Astrocyte of the spinal cord (primary cell): Measurements from ENCODE around the gene CCL7.

ENCODE experiments used
- DNase-seq: peaks from one replicate; pipeline ENCODE4 v3.0.0; 2011; ENCODE audit warnings: low read depth, low spot score
- H3K4me3 ChIP-seq: 2 replicates; pipeline ENCODE4 v1.5.1; 2011; ENCODE audit warnings: low read depth, mild to moderate bottlenecking, low read length, moderate library complexity
- CTCF ChIP-seq: IDR thresholded peaks from 2 replicates; pipeline ENCODE4 v1.5.1; 2012; ENCODE audit warnings: low read depth, mild to moderate bottlenecking, low read length, inconsistent platforms
- in situ Hi-C: cut with HindIII; loops from 2 replicates; pipeline ENCODE4 v1.10.0; 2017; ENCODE audit warnings: low sequenced_read_pairs

Gene CCL7

GRCh38 chr17:34252444-34253138 lies 17.4 kb upstream of the CCL7 start:
- TF ChIP-seq CTCF, result no peak
- in situ Hi-C loops, result no loop called here
- peak; percentile 85 for DNase-seq
- no peak overlapping the region for H3K4me3 ChIP-seq

- in situ Hi-C loops, result no loop called here
- no peak for TF ChIP-seq CTCF
- no peak overlapping the region for H3K4me3 ChIP-seq
- DNase-seq, result no peak
These were observed 16.9 kb upstream of the CCL7 start for GRCh38 chr17:34253139-34253525.

- H3K4me3 ChIP-seq, result no peak overlapping the region
- no peak for TF ChIP-seq CTCF
- peak; percentile 64 for DNase-seq
- in situ Hi-C loops, result no loop called here
These were observed 15.9 kb upstream of the CCL7 start for GRCh38 chr17:34254146-34254545.

GRCh38 chr17:34254651-34255380 lies 15.2 kb upstream of the CCL7 start, which contains the start of gene CCL2:
Gene CCL2, plus strand, starts transcription at chr17:34255285. Its CDS starts 65 bp downstream, at chr17:34255350.
- DNase-seq, result peak; percentile 71
- no peak for TF ChIP-seq CTCF
- H3K4me3 ChIP-seq, result peak within 1 kb of the TSS; percentile 38
- in situ Hi-C loops, result no loop called here

GRCh38 chr17:34255381-34255732 lies 14.7 kb upstream of the CCL7 start:
- no peak for TF ChIP-seq CTCF
- H3K4me3 ChIP-seq, result peak overlapping the region; percentile 38
- DNase-seq, result no peak
- in situ Hi-C loops, result no loop called here

- no peak for TF ChIP-seq CTCF
- DNase-seq, result no peak
- H3K4me3 ChIP-seq, result peak overlapping the region; percentile 38
- in situ Hi-C loops, result no loop called here
These were observed 14.2 kb upstream of the CCL7 start for GRCh38 chr17:34255841-34256240.
